ENCODE data around the gene ASTE1.
"Not testable (repeated sequence)": the region's sequence is repeated elsewhere in the genome, so short reads cannot be mapped to it uniquely, and the experiment has no call there.

The ASTE1 gene

GRCh38 chr3:131008326-131008725 lies 18.3 kb downstream of the ASTE1 start:
- DNase-seq (ENCODE audit: low read depth) = no peak

DNA sequence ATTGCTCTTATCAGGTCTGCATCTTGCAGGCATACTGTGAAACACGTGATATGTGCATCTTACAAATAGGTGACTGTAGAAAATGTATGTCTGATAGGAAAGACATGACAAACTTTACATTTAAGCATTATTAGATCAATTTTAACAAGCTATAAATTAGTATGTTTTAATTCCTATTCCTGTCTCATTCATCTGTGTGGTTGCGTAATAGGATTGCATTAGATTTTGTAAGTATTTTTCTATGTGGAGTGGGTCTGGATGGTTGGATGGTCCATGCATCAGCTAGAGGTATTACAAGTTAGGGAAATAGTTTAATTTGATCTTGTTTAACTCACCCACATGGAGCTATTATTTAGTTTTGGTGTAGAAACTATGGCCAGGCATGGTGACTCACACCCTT lies 18.8 kb downstream of the ASTE1 start:
- no peak for DNase-seq (ENCODE audit: low read depth)

DNA sequence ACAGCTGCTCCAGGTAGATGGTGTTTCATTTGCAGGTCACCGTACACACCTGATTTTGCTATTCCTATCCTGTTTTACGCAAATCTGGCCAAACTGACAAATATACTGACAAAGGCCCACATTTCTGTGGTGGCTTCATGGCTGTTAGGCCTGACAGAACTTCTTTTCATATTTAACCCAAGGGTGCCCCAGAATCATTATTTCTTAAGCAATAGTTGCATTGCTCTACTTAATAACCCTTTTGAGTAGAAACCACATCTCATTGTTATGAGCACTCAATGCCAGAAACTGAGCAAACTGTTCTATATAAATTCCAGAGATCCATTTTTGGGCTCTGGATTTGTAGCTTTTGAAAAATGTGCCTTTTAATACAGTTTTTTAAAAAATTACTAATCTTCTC lies 19.4 kb downstream of the ASTE1 start:
- DNase-seq (ENCODE audit: low read depth) = no peak

DNA sequence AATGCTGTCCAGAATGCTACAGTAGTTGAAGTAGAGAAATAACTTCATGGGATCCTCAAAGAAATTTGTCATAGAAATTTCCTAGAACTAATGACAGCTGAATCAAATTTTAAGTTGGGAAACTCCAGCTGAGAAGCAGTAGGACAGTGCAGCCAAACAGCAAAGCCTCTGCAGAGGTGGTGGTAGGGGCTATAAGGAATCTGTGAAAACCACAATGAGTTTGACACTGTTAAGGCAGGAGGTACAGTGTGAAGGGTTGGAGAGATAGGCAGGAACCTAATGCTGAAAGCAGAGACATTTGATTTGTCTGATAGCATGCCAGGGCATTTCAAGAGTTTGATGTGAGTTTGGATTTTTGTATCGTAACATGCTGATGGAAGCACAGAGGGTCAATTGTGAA lies 22.0 kb downstream of the ASTE1 start:
- DNase-seq (ENCODE audit: low read depth) = no peak

DNA sequence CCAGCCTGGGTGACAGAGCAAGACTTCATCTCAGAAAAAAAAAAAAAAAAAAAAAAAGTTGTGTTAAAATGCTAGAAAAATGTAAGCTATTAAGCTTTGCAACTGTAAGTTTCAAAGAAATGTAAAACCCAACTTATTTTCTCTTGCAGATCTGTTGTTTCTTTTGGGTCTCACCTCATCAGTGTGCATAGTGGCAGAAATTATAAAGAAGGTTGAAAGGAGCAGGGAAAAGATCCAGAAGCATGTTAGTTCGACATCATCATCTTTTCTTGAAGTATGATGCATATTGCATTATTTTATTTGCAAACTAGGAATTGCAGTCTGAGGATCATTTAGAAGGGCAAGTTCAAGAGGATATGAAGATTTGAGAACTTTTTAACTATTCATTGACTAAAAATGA lies 25.6 kb downstream of the ASTE1 start:
- no peak for DNase-seq (ENCODE audit: low read depth)

DNA sequence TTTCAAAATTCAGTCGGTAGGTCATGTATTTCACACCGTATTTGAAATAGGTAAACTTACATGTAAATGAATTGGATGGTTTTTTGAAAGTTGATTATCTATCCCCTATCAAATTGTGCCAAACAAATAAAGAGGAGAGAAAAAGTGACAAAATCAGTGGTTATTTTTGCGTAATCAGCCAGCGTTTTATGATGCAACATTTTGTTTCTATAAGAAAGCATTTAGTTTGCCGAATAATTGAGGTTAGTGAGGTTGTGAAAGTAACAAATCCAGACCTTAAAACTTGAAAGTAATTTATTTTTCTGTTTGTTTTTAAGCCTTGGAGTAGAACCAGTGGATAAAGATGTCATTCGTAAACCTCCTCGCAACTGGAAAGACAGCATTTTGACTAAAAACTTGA lies 29.3 kb downstream of the ASTE1 start:
- no peak for DNase-seq (ENCODE audit: low read depth)

- no peak for DNase-seq (ENCODE audit: low read depth)
Observed at GRCh38 chr3:130992344-130992743, 34.3 kb downstream of the ASTE1 start.

DNA sequence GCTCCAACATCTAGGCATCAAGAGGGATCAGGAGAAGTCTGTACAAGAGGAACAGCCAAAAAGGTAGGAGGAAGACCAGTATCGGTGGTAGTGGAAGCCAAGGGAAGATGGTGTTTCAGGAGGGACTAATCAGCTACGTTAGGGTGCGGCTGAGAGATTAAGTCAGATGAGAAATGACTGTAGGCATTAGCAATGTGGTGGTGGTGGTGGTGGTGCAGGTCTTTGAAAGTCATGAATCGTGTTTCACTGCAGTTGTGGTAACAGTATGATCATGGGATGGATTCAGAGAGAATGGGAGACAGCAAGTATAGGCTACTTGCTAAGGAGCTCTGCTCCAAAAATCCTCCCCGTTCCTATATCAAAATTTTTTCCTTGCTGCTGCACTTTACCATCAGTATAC lies 35.5 kb downstream of the ASTE1 start:
- no peak for DNase-seq (ENCODE audit: low read depth)

DNA sequence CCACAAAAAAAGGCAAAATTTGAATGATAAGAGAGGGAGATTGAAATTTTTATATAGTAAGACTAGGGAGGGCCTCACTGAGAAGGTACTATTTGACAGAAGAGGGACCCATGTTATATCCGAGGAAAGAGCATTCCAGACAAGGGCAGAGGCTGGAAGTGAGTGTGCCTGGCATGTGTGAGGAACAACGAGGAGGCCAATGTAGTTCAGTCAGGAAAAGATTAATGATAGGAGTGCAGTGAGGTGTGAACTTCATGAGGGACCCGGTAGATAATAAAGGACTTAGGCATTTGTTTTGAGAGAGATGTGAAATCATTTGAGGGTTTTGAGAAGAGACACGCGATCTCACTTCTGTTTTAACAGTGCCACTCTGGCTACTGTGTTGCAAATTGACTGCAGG lies 36.3 kb downstream of the ASTE1 start:
- DNase-seq (ENCODE audit: low read depth) = no peak

DNA sequence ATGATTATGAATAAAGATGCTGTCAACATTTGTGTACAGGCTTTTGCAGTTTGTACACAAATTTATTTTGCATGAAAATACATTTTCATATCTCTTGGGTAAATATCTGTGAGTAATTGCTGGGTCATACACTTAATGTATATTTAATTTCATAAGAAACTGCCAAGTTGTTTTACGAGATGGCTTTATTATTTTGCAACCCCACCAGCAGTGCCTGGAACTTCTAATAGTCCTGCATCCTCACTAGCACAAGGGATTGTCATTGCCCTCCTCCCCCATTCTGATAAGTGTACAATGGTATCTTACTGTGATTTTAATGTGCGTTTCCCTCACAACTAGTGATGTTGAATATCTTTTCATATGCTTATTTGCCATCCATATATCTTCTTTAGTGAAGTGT lies 45.2 kb downstream of the ASTE1 start:
- DNase-seq (ENCODE audit: low read depth) = no peak

DNA sequence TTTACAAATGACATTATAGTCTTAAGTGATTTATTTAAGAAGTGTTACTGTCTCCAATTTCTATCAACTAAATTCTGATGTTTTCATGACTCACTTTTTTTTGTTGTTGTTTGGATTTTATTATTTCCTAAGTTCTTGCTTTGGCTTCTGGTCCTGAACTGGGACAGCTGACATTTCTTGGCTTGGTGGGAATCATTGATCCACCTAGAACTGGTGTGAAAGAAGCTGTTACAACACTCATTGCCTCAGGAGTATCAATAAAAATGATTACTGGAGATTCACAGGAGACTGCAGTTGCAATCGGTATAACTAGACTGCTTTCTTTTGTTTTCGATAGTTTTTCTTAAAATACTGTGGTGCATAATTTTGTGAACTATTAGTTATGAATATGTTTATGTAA lies 47.5 kb downstream of the ASTE1 start:
- DNase-seq (ENCODE audit: low read depth) = no peak

GRCh38 chr3:130976706-130977105 lies 49.9 kb downstream of the ASTE1 start:
- no peak for DNase-seq (ENCODE audit: low read depth)

- no peak for DNase-seq (ENCODE audit: low read depth)
Observed at GRCh38 chr3:130975251-130975650, 51.4 kb downstream of the ASTE1 start.

DNA sequence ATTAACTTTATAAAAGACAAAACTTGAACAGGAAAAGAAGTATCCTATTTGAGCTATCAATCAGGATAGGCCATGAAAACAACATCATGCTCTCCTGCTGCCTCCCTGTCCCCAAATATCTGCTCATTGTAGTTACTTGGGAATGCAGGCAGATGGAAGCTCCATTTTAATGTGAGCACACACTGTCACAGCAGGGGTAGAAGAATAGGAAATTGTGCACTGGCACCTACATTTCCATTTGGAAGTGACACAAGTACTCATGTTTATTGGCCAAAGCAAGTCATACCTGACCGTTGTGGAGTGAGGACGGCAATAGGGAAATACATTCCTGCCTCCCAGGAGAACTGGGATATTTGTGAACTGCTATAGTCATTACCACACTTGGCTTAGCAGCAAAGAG lies 52.4 kb downstream of the ASTE1 start:
- no peak for DNase-seq (ENCODE audit: low read depth)

DNA sequence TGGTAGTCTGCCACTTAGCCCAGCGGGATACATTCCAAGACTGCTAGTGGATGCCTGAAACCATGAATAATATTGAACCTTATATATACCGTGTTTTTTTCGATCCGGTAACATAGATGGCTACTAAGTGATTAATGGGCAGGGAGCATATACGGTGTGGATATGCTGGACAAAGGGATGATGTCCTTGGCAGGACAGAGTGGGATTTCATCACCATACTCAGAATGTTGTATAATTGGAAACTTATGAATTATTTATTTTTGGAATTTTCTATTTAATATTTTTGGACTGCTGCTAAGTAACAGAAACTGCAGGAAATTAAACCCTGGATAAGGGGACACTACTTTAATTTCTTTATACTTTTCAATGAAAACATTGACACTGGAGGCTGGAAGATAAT lies 53.2 kb downstream of the ASTE1 start:
- DNase-seq (ENCODE audit: low read depth) = no peak

- DNase-seq (ENCODE audit: low read depth) = not testable (repeated sequence)
Observed at GRCh38 chr3:130972592-130972991, 54.0 kb downstream of the ASTE1 start.

GRCh38 chr3:130971208-130971607 lies 55.4 kb downstream of the ASTE1 start:
- no peak for DNase-seq (ENCODE audit: low read depth)

DNA sequence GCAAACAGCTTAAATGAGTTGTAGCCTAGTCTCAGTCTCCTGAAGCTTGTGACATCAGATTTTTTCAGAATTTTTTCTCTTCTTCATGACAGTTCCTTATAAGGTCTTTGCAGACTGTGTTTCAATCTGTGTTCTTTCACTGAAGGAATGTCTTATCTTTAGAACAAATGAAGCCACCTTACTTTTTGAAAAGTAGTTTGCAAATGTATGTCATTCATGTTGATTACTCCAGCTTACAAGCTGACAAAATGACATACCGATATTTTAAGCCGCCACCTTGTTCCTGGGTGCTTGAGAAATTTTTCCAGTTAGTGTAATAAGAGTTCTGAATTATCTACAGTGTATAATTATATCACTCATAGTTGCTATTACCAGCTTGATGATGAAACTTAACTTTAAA lies 57.0 kb downstream of the ASTE1 start:
- DNase-seq (ENCODE audit: low read depth) = no peak

DNA sequence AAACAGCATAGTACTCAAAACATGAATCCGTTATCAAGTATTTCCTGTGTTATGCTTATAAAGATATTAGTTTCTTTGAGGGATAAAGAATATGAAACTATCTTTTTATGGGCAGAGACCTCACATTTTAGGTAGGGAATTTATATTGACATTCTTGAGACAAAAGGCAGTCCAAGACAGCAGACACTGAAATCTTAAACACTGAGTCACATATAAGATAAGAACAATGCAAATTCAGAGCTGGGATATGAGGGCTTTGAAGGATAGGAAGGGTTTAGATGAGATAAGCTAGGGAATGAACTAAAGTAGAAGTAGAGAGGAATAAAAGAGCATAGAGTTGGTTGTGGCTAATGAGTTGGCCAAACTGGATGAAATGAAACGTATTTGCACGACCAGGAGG lies 58.4 kb downstream of the ASTE1 start:
- no peak for DNase-seq (ENCODE audit: low read depth)

DNA sequence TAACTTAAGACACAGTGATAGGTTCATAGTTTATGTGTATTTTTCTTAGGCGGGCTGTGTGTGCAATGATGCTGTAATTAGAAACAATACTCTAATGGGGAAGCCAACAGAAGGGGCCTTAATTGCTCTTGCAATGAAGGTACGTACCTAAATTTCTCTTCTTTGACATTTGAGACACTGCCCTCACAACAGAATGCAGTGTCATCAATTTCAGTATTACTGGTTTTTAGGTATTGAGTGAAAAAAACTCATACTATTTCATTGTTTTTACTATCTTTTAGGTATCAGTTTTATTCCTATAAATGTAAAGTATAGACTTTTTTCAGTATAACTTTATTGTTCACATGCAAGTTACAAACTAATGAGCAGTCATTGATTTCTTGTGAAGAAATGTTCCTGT lies 59.3 kb downstream of the ASTE1 start:
- no peak for DNase-seq (ENCODE audit: low read depth)

DNA sequence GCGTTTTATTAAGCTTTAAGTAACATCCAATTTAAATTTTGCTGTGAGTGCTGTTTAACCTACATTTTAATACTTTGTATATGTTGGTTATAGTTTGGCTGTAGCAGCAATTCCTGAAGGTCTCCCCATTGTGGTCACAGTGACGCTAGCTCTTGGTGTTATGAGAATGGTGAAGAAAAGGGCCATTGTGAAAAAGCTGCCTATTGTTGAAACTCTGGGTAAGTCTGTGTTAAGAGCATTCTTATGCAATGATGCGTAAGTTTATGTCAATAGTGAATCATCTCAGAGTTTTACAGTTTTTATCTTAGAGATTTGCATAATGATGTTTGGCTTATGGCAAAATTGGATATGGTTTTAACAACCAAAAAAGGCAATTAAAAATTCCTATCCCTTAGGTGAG lies 62.7 kb downstream of the ASTE1 start:
- no peak for DNase-seq (ENCODE audit: low read depth)

All from activated T-cell treated with anti-CD3 and anti-CD28 coated beads for 24 hours (primary cell).